ENCODE data around the gene LETM1.
A peak's percentile ranks its signal among the peaks of the same experiment; 100 is the strongest.
"Not testable (repeated sequence)": the region's sequence is repeated elsewhere in the genome, so short reads cannot be mapped to it uniquely, and the experiment has no call there.

The LETM1 gene

DNA sequence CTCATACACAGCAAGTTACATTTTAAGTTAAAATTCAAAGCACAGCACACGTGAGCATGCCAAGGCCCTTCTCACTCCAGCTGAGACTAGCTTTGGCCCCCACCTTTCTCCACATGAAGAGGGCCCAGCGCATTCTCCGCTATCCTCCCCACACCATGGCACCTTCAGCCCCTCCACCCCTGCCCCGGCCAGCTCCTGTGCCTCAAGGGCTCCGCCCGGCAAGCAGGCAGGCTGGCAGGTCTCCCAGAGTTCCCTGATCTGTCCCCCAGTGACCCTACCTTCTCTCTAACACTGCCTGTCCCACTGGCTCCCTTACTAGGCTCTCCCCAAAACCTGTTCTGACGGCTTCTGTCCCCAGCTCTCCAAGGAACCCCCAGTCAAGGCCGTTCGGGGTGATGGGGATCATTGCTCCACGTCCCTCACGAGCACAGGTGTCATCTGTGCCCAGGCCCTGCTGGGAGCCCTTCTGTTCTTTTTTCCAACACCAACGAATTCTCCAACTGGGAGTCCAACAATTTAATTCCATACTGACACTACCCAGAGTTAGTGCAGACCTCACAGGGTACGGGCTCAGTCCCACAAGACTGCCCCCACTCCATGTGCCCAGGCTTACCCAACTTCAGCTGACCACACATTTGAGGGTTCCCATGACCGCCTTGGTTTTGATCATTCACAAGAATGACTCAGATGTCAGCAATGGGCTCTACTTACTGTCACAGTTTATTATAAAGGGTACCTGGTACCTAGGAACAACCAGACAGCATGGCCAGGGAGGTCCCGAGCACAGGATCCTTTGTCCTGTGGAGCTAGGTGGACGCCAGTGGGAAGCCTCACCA, 4.2 kb downstream of the LETM1 start:
- DNase-seq (ENCODE audit: low read depth): no peak

DNA sequence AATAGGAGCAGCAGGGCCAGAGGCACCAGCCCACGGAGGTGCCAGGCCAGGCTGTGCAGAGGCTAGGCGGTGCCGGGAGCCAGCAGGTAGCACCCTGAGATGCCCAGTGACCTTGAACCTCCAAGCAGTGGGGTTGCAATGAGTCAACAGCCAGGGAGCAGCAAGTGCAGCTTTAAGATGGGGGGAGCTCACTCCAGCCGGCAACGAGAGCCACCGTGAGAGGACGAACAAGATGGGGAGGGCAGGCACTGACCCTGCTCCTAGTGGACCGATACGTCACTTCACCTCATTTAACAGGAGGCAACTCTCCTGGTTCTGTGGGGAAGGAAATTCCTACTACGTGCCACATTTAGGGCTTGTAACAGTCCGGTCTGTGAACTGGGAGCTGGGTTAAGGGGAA, 4.8 kb downstream of the LETM1 start:
- no peak for DNase-seq (ENCODE audit: low read depth)

DNA sequence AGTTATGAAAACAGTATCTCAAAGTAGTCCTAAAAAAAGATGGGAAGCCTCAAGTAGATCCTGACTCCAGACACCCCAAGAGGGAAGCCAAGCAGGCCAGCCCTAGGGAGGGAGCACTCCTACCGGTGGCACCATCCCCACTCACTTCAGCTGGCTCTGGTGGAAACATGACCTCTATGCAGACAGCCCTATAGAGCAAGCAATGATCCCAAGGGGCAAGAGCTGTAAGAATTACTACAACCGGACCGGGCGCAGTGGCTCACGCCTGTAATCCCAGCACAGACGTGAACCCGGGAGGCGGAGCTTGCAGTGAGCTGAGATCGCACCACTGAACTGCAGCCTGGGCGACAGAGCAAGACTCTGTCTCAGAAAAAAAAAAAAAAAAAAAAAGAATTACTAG, 5.7 kb downstream of the LETM1 start:
- no peak for DNase-seq (ENCODE audit: low read depth)

DNA sequence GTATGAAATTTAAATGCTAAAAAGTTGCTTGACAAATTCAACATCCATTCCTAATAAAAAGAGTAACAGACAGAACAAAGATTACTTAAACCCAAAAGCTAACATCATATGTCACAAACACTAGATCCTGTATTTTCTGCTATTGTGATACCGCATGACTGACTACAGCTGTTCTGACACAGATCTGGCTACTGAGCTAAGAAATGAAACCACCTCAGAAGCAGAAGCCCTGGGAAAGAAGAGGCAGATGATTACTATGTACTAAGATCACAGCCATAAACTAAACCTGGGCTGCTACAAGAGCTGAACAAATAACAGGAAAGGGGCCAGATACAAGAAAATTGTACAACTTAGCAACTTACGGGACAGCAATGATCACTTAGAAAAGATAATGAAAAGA, 9.4 kb downstream of the LETM1 start:
- DNase-seq (ENCODE audit: low read depth): no peak

DNA sequence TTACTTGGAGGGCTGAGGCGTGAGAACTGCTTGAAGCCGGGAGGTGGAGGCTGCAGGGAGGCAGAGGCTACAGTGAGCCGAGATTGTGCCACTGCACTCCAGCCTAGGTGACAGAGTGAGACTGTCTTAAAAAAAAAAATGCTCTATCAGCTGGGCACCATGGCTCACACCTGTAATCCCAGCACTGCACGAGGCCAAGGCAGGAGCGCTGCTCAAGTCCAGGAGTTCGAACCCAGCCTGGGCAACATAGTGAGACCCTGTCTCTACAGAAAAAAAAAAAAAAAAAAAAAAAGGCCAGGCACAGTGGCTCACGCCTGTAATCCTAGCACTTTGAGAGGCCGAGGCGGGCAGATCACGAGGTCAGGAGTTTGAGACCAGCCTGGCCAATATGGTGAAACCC, 11.3 kb downstream of the LETM1 start:
- DNase-seq (ENCODE audit: low read depth): not testable (repeated sequence)

DNA sequence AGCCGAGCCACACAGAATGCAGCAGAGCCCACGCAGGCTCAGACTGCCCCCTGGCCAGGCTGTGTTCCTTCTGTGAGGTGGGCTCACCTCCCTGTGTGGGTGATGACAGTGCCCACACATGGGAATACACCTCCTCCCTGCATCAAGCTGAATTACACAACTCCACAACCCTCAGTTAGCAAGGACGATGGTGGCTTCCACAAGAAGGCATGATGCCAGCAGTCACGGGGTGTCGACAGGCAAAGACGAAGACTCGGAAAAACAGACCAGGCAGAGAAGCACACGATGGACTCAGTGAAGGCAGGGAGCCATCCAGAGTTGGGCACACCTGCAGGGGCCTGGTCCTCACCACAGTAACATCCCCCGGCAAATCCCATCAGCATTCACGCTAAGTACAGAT, 12.1 kb downstream of the LETM1 start:
- peak; percentile 9 for DNase-seq (ENCODE audit: low read depth)

DNA sequence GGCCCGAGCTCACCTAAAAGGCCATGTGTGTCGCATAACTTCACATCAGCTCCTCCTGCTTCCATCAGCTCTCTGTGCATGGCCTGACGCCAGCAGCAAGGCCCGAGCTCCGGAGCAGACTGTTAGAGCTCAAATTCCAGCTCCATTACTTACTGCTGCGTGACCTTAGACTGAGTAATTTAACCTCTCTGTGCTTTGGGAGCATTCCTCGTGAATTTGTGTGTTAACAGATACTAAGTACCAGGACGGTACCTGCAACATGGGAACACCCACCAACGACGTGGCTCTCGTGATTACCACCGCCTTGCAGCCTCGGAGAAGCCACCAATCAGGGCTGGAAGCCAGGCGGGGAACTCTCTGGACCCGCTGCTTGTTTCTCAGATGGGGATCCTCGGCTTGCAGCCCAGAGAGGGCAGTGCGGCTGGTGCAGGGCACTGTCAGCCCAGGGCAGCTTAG, 12.9 kb downstream of the LETM1 start:
- DNase-seq (ENCODE audit: low read depth): peak; percentile 51

DNA sequence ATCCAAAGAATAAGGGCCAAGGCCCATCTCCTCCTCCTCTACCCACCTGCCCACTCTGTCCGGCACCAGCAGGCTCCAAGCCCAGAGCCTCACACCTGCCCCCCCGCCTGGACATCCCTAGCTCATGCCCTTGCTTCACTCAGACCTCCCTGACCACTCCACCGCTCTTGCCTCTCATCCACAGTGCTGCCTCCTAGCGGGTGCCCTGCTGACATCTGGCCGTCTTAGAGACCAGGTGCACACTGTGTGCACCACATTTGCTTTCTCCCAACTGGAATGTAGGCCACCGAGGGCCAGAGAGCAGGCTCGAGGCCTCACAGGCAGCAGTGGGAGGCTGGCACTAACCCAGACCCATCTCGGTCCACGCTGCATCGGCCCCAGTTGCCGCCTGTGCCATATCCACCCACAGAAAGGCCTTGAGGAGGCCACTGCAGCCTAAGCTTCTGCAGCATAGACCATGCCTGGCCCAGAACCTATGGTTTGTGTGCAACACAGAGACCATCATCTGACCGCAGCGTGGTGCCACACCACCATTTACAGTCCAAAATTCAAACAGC, 13.5 kb downstream of the LETM1 start:
- no peak for DNase-seq (ENCODE audit: low read depth)

DNA sequence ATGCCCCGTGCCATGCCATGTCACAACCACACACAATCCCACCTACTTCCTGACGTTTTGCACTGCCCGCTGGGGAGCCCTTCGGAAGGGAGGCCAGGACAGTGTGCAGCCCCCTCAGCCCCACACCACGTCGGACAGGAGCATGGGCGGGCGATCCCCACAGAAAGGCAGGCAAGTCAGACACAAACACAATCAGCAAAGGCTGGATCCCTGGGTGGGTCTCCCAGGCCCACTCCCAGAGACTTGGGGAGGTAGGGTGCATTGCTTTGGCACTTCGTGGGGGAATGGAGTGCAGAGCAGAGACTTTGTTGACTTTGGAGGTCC, 14.1 kb downstream of the LETM1 start:
- DNase-seq (ENCODE audit: low read depth): no peak

DNA sequence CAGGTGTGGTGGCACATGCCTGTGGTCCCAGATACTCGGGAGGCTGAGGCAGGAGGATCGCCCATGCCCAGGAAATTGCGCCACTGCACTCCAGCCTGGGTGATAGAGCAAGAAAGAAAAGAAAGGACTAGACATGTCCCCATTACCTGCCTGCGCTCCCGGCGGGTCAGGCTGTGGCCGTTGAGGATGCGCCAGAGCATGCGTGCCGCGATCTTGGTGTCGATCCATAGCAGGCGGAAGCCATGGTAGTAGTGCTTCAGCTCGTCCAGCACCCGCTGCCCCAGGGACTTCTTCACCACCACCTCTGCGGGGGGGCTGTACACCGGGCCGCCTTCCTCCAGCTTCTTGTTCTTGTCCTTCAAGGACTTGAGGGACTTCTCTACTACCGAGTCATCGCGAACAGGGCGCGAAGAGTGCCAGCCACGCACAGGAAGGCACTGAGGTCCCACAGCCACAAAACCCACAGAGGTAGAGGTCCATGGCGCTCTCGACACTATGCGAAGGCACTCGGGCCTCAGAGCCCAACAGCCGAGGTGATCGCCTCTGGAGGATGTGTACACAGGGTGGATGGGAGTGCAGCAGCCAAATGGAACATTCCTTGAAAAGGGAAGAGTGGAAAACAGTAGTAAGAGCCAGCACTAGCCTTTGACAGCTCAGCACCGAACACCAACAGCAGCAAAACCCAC, 14.6 kb downstream of the LETM1 start:
- no peak for DNase-seq (ENCODE audit: low read depth)

DNA sequence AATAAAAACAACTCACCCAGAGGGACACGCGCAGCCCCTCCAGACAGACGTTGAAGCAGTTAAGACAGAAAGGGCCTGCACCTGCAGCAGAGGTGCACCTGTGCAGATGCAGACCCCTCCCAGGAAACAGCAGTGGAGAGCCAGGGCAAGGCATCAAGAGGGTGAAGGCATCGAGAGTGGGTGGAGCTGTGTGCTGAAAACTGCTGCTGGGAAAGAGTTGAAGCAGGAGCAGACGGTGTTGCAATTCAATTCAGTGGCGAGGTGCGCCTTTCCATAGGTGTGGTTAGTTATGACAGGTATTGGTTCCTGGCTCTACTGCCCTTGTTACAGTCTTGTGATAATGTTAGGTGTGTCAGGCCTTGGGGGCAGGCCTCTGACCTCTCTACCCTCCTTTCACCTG, 16.7 kb downstream of the LETM1 start:
- DNase-seq (ENCODE audit: low read depth): no peak

DNA sequence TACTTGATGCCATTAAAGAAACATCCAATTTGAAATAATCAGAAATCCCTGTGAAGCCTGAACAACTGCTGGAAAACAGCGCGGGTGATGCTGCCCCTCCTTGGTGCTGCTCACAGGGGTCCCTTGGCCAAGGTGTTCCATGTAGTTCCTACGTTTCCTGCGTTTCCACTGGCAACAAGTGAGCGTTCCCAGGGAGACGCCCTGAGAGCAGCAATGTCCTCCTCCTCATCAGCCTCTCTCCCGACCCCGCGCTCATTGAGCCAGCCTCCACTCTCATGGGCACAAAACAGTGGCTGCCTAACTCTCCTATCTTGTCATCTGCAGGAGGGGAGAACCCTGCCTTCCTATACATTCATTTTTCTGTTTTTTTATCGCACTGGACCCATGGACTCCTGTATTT, 18.9 kb downstream of the LETM1 start:
- no peak for DNase-seq (ENCODE audit: low read depth)

DNA sequence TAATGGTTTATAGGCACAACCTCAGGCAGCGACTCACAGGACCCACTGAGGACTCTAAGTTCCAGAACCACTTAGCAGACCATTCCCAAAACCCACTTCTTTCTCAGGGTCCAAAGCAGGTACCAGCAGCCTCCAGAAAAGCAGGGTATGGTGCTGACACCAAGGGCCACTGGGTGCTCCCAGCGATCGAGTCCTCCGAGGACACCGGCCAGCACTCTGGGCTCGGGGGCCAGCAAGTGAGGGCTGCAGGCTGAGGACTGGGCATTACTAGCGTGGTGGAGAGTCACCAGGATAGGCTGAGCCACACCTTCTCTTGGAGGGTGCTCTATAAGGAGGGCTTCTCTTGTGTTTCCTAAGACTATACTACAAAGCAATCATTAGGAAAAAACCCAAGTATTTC, 19.3 kb downstream of the LETM1 start:
- DNase-seq (ENCODE audit: low read depth): no peak

DNA sequence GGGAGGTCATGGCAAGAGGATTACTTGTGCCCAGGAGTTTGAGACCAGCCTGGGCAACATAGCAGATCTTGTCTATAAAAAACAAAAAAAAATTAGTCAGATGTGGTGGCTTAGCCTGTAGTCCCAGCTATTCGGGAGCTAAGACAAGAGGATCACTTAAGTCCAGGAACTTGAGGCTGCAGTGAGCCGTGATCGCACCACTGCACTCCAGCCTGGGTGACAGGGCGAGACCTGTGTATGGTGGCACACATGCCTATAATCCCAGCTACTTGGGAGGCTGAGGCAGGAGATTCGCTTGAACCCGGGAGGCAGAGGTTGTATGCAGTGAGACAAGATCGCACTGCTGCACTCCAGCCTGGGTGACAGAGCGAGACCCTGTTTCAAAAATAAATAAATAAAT, 20.1 kb downstream of the LETM1 start:
- DNase-seq (ENCODE audit: low read depth): not testable (repeated sequence)

DNA sequence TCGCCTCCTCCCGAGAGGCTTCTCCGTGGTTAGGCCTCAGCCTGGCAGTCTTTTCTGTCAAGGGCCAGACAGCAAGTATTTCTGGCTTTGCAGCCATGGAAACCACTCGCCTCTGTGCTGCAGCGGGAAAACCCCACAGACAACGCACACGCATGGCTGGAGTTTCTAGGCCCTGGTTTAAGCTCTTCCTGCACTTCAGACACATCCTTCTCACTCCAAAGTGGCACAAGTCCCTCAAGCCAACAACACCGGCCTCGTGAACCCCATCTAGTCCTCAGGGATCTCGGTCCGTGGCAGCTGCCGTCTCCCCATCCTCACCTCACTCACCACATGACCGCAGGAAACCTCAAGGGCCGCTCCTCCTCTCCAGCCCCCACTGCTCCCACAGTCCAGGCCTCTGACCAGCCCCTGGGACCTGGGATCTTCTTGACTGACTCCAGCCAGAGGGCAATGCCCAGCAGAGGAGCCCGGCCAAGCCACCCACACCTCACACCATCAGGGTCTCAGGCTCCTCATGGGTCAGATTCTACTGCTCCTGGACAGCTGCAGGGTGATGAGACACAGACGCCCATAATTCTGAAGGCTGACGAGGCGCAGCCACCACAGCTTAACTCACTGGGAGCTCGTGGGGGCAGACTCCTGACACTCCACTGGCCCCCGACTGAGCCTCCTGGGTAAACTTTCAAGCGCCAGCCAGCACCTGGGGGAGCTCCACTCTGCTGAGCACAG, 21.7 kb downstream of the LETM1 start:
- DNase-seq (ENCODE audit: low read depth): no peak

DNA sequence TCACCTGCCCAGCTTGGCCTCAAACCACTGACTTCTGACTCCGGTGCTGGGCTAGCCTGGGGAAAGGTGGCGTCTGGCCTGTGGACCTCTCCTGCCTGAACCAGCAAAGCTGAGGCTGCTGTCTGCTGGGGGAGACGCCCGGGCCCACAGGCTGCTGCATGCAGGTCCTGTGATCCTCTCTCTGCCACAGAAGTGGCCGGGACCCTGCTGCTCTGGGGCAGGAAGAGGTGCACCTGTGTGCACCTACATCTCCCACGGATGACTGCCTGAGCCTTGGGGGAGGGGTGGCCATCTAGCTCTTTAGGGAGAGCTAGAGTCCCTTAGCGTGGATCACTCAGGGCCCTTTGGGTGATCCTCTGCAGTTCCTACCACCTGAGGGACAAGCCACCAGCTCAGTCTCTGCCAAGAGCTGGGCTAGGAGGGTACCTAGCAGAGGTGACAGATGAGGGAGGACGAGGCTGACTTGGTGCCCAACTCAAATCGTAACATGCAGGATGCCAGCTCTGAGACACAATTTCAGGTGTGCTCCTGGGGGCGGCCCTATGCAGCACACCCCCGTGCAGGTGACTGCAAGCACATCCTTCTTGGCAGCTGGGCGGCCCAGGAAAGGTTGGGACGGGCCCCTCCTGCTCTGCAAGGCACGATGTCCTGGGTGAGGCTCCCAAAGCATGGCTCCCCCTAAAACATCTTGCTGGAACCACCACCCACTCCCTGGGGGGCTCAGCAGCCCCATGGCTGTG, 22.5 kb downstream of the LETM1 start:
- DNase-seq (ENCODE audit: low read depth): no peak

DNA sequence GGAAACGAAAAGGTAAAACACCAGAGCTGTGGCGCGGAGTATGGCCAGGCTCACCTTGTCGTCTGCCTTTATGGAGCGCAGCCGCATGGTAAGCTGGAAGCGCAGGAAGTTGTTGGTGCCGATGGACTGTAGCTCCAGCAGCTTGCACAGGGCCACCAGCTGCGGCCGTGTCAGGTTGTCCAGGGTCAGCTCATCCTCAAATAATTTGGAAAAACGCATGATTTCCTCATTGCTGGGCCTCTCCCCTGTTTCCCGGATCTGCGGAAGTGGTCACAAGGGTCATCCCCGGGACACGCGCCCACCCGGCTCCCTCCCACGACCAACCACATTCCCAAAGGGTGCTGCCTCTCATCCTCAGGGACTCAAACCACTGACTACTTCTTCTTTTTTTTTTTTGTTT, 23.3 kb downstream of the LETM1 start:
- DNase-seq (ENCODE audit: low read depth): no peak

DNA sequence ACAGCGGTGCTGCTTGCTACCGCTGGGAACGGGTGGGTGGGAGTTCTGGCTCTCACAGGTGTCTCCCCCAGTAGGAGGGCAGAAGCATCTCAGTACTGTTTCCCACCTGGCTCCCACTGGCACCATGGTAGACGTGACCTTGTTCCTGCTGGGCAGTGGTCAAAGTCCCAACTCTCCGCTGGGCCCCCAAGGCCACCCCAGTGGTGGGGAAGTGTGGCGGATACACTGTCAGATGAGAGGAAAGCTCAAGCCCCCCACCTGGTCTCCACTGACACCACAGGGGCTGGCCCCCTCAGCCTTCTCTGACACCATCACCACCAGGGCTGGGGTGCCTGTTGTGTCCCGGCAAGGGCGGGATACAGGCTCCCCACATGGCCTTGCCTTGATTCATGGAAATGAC, 24.6 kb downstream of the LETM1 start:
- DNase-seq (ENCODE audit: low read depth): no peak

DNA sequence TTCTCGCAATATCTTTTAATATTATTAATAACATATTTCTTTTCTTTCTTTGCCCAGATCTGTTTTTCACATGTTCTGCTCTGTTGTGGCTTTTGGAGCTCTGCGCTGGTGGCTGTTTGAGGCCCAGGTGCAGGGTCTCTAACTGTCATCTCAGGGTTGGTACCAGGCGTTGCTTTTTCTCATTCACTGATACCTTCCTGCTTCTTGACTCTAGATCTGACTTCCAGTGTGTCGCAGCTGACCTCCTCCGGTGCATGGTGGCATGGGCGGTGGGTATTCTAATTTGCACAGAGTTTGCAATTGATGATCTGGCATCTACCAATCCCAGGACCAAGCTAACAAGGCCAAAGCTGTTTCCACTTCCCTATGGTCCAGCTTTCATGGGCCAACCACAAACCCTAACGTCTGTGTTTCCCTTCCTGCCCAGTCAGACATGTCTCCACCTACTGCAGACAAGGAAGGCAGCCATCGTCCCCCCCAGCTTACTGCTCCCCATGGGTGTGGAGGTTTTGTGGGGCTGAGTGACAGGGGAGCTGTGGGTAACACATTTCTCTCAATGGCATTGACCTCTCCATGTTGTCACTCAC, 25.2 kb downstream of the LETM1 start:
- no peak for DNase-seq (ENCODE audit: low read depth)

DNA sequence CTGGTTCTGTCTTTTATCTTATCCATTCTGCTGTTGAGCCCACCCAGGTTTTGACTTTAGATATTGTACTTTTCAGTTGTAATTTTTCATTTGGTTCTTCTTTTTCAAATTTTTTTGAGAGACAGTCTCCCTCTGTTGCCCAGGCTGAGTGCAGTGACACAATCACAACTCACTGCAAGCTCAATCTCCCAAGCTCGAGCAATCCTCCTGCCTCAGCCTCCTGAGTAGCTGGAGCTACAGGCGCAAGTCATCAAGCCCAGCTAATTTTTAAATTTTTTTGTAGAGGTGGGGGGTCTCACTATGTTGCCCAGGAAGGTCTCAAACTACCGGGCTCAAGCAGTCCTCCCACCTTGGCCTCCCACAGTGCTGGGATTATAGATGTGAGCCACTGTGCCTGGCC, 25.7 kb downstream of the LETM1 start:
- no peak for DNase-seq (ENCODE audit: low read depth)

DNA sequence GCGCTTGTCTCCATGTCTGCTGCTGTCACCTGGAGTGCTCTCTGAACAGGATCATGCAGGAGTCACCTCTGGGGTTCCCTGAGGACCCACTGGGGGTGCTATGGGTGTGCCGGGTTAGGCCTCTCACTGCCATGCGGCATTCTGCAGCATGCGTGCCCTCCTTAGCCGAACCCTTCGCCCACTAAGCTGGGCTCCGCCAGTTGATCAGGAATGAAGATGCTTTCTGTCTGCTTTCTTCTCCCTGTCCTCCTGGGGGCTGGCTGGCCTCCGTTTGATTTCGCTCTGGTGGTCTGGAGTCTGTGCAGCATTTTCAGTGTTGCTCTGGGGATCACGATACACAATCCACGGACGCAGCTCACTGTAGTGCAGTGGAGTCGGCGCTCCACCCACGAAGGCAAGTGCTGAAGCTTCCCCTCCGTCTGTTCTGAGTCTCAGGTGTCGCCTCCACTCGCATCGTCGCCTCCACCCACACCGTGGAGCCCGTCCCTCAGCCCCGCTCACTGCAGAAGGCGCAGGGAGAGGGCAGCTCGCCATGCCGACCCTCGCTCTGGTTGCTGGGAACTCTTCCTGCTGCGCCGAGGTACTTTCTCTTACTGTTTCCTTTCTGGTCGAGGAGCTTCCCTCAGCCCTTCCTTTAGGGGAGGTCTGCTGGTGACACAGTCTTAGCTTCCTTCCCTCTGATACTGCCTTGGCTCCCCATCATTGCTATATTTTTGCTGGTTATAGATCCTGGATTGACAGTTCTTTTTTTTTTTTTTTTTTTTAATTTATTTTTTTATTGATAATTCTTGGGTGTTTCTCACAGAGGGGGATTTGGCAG, 29.2 kb downstream of the LETM1 start:
- no peak for DNase-seq (ENCODE audit: low read depth)
